Bronchial smooth muscle cell (primary cell): ENCODE results near the gene SHTN1. TPM values are rescaled to one million over a fixed set of nuclear protein-coding genes. Genes with fewer than 3 reads are reported as not detected.

Experiments used
- total RNA-seq: library from RNA; depleted of rRNA; stranded (reverse); fragments of >200 nt; gene quantifications from 2 replicates; pipeline ENCODE4 v1.2.1, GENCODE V29; 2014

The SHTN1 gene
- total RNA-seq, result 1.2 and 1.3 TPM in 2 replicates

GRCh38 chr10:117005026-117005526 is at the start of gene SHTN1:
Gene SHTN1, minus strand, starts transcription at chr10:117005187. Its CDS starts 108 bp downstream, at chr10:117005079.

GRCh38 chr10:116849248-116850057 is 155.5 kb downstream of the SHTN1 start, which contains the start of gene ENO4:
Gene ENO4, plus strand, starts transcription at chr10:116849499. Its CDS starts 68 bp downstream, at chr10:116849567.

Other genes with a start within 250 kb of the SHTN1 start
- gene ENO4, start 155.7 kb downstream of the SHTN1 start, total RNA-seq, result 0.32 and 0.34 TPM in 2 replicates
- not detected in 2 replicates for gene VAX1, start 133.1 kb upstream of the SHTN1 start, total RNA-seq
- gene KCNK18, start 192.3 kb upstream of the SHTN1 start, total RNA-seq, result not detected in 2 replicates
- gene SLC18A2, start 235.9 kb upstream of the SHTN1 start, total RNA-seq, result not detected in 2 replicates